ENCODE results near the gene SCD5.

SCD5 gene

GRCh38 chr4:82681754-82682153, 116.8 kb downstream of the SCD5 start:
- no peak for DNase-seq

GRCh38 chr4:82680834-82681233, 117.8 kb downstream of the SCD5 start:
- no peak for DNase-seq

GRCh38 chr4:82679531-82679930, 119.1 kb downstream of the SCD5 start:
- no peak for DNase-seq

- DNase-seq: no peak
These were observed 120.5 kb downstream of the SCD5 start for GRCh38 chr4:82678051-82678450.

- DNase-seq: no peak
These were observed 121.3 kb downstream of the SCD5 start for GRCh38 chr4:82677327-82677726.

- DNase-seq: no peak
These were observed 130.7 kb downstream of the SCD5 start for GRCh38 chr4:82667761-82668480.

- DNase-seq: no peak
These were observed 131.5 kb downstream of the SCD5 start for GRCh38 chr4:82666970-82667665.

- no peak for DNase-seq
These were observed 137.2 kb downstream of the SCD5 start for GRCh38 chr4:82661181-82661992.

GRCh38 chr4:82652062-82652461, 146.5 kb downstream of the SCD5 start:
- DNase-seq: no peak

- DNase-seq: no peak
These were observed 147.7 kb downstream of the SCD5 start for GRCh38 chr4:82650868-82651267.

GRCh38 chr4:82648356-82648755, 150.2 kb downstream of the SCD5 start:
- DNase-seq: no peak

- DNase-seq: no peak
These were observed 152.5 kb downstream of the SCD5 start for GRCh38 chr4:82645936-82646565.

- no peak for DNase-seq
These were observed 153.9 kb downstream of the SCD5 start for GRCh38 chr4:82644734-82645126.

- no peak for DNase-seq
These were observed 154.4 kb downstream of the SCD5 start for GRCh38 chr4:82643994-82644733.

- no peak for DNase-seq
These were observed 156.3 kb downstream of the SCD5 start for GRCh38 chr4:82642331-82642730.

- DNase-seq: no peak
These were observed 158.1 kb downstream of the SCD5 start for GRCh38 chr4:82640540-82640939.

- no peak for DNase-seq
These were observed 158.6 kb downstream of the SCD5 start for GRCh38 chr4:82639971-82640370.

GRCh38 chr4:82638479-82638878, 160.1 kb downstream of the SCD5 start:
- no peak for DNase-seq

- no peak for DNase-seq
These were observed 168.5 kb downstream of the SCD5 start for GRCh38 chr4:82630079-82630478.

- DNase-seq: no peak
These were observed 169.2 kb downstream of the SCD5 start for GRCh38 chr4:82629238-82630000.

- no peak for DNase-seq
These were observed 172.2 kb downstream of the SCD5 start for GRCh38 chr4:82626251-82626868.

Measured in activated T-cell treated with anti-CD3 and anti-CD28 coated beads, Interleukin-2, amount 50 U/mL, for 1 hour (primary cell).